Cardiac fibroblast (primary cell): ENCODE results near the gene IP6K2.

Experiments
- DNase-seq, 2 donors: peaks; one replicate each; pipeline versions ENCODE4 v3.0.0 to v3.0.0-alpha.2; 2010; ENCODE audit warnings: low read depth in 2 of 2
- H3K4me3 ChIP-seq, 2 donors: replicated peaks in 1 of 2; 1 replicate in 1 of 2; 2 replicates in 1 of 2; pipeline ENCODE4 v1.5.1; 2011; ENCODE audit warnings: low read depth in 2 of 2, low read length in 2 of 2, mild to moderate bottlenecking in 2 of 2, moderate library complexity in 1 of 2
- CTCF ChIP-seq: IDR thresholded peaks from one replicate; pipeline ENCODE4 v1.5.1; 2011; ENCODE audit warnings: low read depth, mild to moderate bottlenecking, low read length, inconsistent platforms

Gene IP6K2

DNA sequence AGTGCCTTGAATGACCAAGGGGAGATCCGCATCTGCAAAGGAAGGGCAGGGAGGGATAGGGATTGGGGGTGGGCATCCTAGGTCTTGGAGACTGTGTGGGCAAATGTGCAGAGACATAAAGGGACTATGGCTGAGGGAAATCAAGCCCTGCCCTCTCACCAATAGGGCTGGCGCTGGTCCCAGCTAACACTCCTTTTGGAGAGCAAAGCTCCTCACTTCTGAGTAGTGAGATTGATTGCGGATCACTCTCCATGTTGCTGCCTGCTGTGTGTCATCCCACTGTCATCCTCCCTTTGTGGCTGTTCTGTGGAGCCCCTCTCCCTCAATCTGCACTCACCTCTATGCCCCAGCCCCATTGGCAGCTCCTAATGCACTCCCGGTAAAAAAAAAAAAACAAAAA is 52.1 kb downstream of the IP6K2 start:
- DNase-seq, result no peak
- no peak for TF ChIP-seq CTCF
- H3K4me3 ChIP-seq, result no peak overlapping the region

GRCh38 chr3:48664313-48664644 is 52.7 kb downstream of the IP6K2 start:
- DNase-seq, result no peak
- no peak overlapping the region for H3K4me3 ChIP-seq
- no peak for TF ChIP-seq CTCF

DNA sequence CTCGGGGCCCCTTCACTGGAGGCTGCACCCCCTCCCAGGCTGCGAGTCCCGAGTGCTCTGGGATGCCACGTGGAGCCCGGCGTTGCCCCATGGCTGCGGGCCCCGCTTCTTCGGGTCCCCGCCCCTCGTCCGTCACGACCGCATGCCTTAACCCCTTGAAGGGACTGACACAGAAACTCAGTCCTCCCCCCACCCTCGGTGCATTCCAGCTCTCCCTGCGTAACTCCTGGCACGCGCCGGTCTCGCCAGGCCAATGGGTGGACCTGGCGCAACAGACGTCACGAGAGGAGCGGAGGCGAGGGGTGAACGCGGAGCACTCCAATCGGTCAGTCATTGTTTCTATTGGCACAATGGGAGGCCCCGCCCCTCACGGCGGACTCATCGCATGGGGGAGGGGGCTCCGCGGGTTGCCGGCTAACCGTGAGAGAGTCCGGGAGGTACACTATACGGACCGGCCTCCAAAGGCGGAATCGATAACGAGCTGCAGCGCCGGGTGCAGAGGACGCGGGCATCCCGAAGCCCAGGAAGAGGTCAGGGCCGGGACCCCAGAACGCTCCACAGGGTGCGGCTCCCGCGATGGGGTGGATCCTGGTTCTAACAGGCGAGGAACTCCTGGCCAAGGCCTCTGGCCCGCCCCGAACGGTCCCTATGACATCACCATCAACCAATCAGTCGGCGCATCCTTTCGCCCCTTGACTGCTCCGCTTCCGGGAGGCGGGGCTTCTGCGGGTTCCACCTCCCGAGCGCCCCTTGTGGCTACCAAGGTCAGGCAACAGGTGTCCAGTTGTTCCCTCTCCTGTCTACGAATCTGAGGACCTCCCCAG is 53.3 kb downstream of the IP6K2 start:
- peak; percentile 99 for DNase-seq
- TF ChIP-seq CTCF, result peak; percentile 82
- peak overlapping the region; percentile 53 to 64 for H3K4me3 ChIP-seq

DNA sequence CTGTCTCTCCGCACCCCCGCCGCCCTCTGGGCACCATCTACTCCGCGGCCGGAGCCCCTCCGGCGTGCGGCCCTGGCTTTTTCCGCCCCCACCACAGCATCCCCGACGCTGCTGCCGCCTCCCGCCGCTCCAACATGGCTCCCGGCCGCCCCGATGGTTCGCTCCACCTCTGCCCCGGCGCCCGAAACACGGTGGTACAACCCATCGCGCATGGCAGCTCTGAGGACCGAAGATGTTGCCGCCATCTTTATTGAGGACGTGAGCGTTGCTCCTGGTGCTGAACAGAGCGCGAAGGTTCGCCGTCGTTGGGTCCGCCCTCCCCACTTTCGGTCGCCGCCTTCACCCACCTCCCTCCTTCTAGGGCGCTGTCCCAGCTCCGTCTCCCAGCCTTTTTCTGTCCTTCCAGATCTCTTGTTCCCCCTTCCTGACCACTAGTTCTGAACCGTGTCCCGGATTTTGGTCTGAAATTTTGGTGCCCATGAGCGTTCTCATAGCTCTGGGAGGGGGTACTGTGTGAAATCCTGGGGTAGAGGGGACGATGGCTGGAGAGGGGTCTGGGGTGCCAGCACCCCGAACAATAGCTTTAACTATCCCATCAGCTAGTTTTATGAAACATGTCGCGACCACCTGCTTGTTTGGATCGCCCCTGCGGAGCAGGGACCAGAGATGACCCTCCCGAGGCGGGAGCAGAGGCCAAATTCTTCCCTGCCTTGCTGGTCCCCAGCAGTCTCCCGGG is 54.1 kb downstream of the IP6K2 start, which contains the start of gene CELSR3:
TSS of gene CELSR3 (minus strand) at position 134 of the 736 bp plus-strand sequence. CDS start 252 bp downstream, outside the sequence.
- DNase-seq, result peak; percentile 90 to 95
- no peak for TF ChIP-seq CTCF
- peak within 1 kb of the TSS; percentile 53 to 64 for H3K4me3 ChIP-seq

DNA sequence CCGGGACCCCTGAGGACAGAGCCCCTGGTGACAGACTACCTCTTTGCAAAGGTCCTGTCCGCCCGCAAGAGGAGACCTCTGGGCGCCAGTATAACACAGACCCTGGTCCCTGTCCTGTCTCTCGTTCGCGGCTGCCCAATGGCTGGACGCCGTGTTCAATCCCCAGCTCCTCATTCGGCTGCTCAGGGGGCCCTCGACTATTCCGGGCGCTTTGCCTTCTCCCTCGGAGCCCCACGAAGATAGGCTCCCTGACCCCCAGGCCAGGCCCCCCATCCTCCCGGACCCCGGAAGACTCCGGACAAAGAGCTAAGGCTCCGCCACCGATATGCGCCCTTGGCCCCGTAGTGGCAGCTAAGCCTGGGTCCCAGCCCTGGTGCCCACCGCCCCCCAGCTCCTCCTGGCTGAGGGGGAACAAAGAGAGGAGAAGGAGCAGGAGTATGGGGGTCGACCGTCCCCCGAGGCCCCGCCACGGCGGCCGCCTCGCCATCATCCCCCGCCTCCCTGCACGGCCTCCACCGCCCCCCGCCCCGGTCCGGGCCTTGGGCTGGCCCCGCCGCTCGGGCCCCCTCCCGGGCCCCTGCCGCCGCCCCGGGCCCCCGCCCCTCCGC is 54.8 kb downstream of the IP6K2 start:
- no peak for DNase-seq
- peak overlapping the region; percentile 25 to 64 for H3K4me3 ChIP-seq
- TF ChIP-seq CTCF, result no peak

DNA sequence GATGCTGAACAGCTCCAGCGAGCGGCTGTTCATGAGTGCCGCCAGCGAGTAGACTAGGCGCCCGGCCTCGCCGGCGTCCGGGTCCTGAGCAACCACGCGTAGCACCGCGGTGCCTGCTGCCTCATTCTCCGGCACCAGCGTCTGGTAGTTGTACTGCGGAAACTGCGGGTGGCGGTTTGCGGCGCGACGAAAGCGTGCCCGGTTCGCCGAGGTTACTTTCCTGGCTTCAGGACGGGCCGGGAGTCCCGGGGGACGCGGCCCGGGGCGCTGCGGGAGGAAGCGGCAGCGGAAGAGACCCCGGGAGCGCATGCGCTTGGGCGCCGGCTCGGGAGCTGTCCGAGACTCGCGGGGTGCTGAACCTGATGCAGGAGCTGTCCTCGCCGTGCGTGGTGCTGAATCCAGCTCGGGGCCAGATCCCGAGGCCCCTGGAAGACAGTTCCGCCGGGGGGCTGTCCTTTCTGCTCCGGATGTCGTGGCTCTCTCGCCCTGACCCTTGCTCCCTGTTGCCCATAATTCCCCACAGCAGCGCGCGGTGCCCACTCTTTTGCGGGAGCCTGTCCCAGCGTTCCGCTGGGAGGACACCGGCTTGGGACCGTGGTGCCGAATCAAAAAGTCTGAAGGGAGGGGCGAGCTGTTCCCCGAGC is 55.4 kb downstream of the IP6K2 start:
- peak overlapping the region; percentile 49 to 53 for H3K4me3 ChIP-seq
- no peak for TF ChIP-seq CTCF
- DNase-seq, result peak; percentile 57 to 66
